ENCODE data around the gene ABCA7. TPM values are rescaled to one million over a fixed set of nuclear protein-coding genes. Genes with fewer than 3 reads are reported as not detected.
A peak's percentile ranks its signal among the peaks of the same experiment; 100 is the strongest.

Gene ABCA7
- total RNA-seq, 1 experiment from 2014 or later = 91.4 TPM

DNA sequence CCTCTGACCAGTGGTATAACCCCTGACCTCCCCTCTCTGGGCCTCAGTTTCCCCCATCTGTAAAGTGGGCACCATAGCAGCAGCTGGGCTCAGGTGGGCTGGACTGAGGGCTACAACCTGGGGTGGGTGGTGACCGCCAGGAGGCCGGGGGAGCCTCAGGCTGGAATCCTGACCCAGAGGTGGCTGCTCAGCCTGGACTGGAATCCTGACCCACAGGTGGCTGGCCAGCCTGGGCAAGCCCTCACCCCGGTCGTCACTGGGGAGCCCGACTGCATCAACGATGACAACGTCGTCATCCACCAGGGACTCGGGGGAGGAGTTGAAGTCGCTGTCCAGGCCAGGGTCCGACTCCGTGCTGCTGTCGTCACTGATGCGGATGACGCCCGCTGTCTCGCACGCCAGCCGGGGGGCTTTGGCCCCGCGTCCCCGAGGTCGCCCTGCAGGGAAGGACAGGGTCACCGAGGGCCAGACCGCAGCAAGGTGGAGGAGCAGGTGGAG is 74.1 kb downstream of the ABCA7 start:
- H3K36me3 ChIP-seq (ENCODE audit: control insufficient read depth in 1 of 2, insufficient read depth in 2 of 2, low read length in 2 of 2) = peaks cover 0 to 10% of the 10 kb centered on the region in 2 experiments; a peak in 1 of 4 replicates
- RAD21 ChIA-PET (ENCODE audit: low non-redundant PET in 1 of 2, low total read pairs in 2 of 2, uncharacterized antibody in 2 of 2, unreplicated experiment in 2 of 2) = interaction anchor here (0.6 to 1.1 kb wide), 8 partner anchors 9 to 124 kb away, joined by 3 to 10 read pairs (median 4); no protein-coding TSS in a partner anchor
- no peak for ATAC-seq
- peaks cover 16 to 25% of the 10 kb centered on the region in 2 experiments for H3K4me1 ChIP-seq (ENCODE audit: control insufficient read depth in 1 of 2, insufficient read depth in 2 of 2, low read length in 2 of 2)
- H2AFZ ChIP-seq (ENCODE audit: low read depth, low read length, poor library complexity, severe bottlenecking) = no peak overlapping the region
- no peak for DNase-seq (ENCODE audit: low read depth, low spot score)
- POLR2A ChIA-PET = interaction anchor here (0.7 to 1.6 kb wide), 4 partner anchors 10 to 86 kb away, joined by 3 to 10 read pairs (median 4); partner anchors contain the start of gene GPX4
- intact Hi-C loops (cut with micrococcal nuclease) = loop anchor here (5.0 kb wide), 1 partner anchor 78 kb away; no protein-coding TSS in a partner anchor
- H3K9me2 ChIP-seq (ENCODE audit: insufficient read depth) = no peaks in the 10 kb centered on the region
- H3K4me2 ChIP-seq (ENCODE audit: low read length) = peak overlapping the region; percentile 66
- H3K9ac ChIP-seq (ENCODE audit: low read length) = peak overlapping the region; percentile 39; the same call in 1 of the 2 replicates
- no peaks in the 10 kb centered on the region for H3K27me3 ChIP-seq (ENCODE audit: insufficient read depth, low read length)
- CTCF ChIA-PET = interaction anchor here (0.6 to 2.3 kb wide), 22 partner anchors 9 to 130 kb away, joined by 3 to 36 read pairs (median 5); partner anchors contain the start of genes ATP5F1D and GPX4
- H3K9me3 ChIP-seq (ENCODE audit: control insufficient read depth in 1 of 2, insufficient read depth in 1 of 2, low read depth in 1 of 2, low read length in 2 of 2) = no peaks in the 10 kb centered on the region
- H3K79me2 ChIP-seq (ENCODE audit: insufficient read depth, low read length) = no peaks in the 10 kb centered on the region
- BruUV-seq (replicated peaks) = no TSS peak
- peak overlapping the region; percentile 59; the same call in 1 of the 2 replicates for H3K27ac ChIP-seq (ENCODE audit: low read depth, low read length)
- H4K20me1 ChIP-seq (ENCODE audit: insufficient read depth) = no peaks in the 10 kb centered on the region
- H3K4me3 ChIP-seq (replicated peaks in 1 of 2; ENCODE audit: low read depth in 1 of 2, low read length in 2 of 2) = no peak overlapping the region
- TF ChIP-seq, protein P1, sequence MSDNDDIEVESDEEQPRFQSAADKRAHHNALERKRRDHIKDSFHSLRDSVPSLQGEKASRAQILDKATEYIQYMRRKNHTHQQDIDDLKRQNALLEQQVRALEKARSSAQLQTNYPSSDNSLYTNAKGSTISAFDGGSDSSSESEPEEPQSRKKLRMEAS (IDR thresholded peaks at IDR 0.05) = no peak
- TF ChIP-seq SP1 (IDR thresholded peaks at IDR 0.05; ENCODE audit: low read depth) (no peak), ELF1 (IDR thresholded peaks at IDR 0.05; ENCODE audit: borderline replicate concordance, low read depth) (no peak), EZH2 (IDR thresholded peaks at IDR 0.05) (no peak), FOSL1 (IDR thresholded peaks at IDR 0.05; ENCODE audit: low read depth) (no peak), SRF (IDR thresholded peaks at IDR 0.05; ENCODE audit: low read depth) (no peak), POLR2AphosphoS5 (IDR thresholded peaks at IDR 0.05; ENCODE audit: low read depth, low read length) (no peak), TCF7L2 (IDR thresholded peaks at IDR 0.05; ENCODE audit: borderline replicate concordance, extremely low read depth, insufficient read depth, insufficient read length) (no peak), CEBPB (IDR thresholded peaks at IDR 0.05; ENCODE audit: low read depth) (no peak), JUND (IDR thresholded peaks at IDR 0.05) (no peak), YY1 (IDR thresholded peaks at IDR 0.05; ENCODE audit: extremely low read depth, insufficient replicate concordance, low read depth, low read length) (no peak), EZH2phosphoT487 (IDR thresholded peaks at IDR 0.05; ENCODE audit: borderline replicate concordance) (no peak), SIN3A (IDR thresholded peaks at IDR 0.05; ENCODE audit: low read depth) (no peak), RAD21 (IDR thresholded peaks at IDR 0.05; ENCODE audit: low read depth) (no peak), EGR1 (IDR thresholded peaks at IDR 0.05; ENCODE audit: low read depth) (no peak)
- TF ChIP-seq, protein P2, sequence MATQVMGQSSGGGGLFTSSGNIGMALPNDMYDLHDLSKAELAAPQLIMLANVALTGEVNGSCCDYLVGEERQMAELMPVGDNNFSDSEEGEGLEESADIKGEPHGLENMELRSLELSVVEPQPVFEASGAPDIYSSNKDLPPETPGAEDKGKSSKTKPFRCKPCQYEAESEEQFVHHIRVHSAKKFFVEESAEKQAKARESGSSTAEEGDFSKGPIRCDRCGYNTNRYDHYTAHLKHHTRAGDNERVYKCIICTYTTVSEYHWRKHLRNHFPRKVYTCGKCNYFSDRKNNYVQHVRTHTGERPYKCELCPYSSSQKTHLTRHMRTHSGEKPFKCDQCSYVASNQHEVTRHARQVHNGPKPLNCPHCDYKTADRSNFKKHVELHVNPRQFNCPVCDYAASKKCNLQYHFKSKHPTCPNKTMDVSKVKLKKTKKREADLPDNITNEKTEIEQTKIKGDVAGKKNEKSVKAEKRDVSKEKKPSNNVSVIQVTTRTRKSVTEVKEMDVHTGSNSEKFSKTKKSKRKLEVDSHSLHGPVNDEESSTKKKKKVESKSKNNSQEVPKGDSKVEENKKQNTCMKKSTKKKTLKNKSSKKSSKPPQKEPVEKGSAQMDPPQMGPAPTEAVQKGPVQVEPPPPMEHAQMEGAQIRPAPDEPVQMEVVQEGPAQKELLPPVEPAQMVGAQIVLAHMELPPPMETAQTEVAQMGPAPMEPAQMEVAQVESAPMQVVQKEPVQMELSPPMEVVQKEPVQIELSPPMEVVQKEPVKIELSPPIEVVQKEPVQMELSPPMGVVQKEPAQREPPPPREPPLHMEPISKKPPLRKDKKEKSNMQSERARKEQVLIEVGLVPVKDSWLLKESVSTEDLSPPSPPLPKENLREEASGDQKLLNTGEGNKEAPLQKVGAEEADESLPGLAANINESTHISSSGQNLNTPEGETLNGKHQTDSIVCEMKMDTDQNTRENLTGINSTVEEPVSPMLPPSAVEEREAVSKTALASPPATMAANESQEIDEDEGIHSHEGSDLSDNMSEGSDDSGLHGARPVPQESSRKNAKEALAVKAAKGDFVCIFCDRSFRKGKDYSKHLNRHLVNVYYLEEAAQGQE (IDR thresholded peaks at IDR 0.05; ENCODE audit: low read depth) = no peak
- TF ChIP-seq, protein P3, sequence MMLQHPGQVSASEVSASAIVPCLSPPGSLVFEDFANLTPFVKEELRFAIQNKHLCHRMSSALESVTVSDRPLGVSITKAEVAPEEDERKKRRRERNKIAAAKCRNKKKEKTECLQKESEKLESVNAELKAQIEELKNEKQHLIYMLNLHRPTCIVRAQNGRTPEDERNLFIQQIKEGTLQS (IDR thresholded peaks at IDR 0.05) = no peak
- TF ChIP-seq, protein P4, sequence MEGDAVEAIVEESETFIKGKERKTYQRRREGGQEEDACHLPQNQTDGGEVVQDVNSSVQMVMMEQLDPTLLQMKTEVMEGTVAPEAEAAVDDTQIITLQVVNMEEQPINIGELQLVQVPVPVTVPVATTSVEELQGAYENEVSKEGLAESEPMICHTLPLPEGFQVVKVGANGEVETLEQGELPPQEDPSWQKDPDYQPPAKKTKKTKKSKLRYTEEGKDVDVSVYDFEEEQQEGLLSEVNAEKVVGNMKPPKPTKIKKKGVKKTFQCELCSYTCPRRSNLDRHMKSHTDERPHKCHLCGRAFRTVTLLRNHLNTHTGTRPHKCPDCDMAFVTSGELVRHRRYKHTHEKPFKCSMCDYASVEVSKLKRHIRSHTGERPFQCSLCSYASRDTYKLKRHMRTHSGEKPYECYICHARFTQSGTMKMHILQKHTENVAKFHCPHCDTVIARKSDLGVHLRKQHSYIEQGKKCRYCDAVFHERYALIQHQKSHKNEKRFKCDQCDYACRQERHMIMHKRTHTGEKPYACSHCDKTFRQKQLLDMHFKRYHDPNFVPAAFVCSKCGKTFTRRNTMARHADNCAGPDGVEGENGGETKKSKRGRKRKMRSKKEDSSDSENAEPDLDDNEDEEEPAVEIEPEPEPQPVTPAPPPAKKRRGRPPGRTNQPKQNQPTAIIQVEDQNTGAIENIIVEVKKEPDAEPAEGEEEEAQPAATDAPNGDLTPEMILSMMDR (IDR thresholded peaks at IDR 0.05 in 2 of 3, conservative IDR thresholded peaks at IDR 0.05 in 1 of 3; ENCODE audit: borderline replicate concordance in 1 of 3, insufficient read depth in 1 of 3, low read depth in 2 of 3, low read length in 2 of 3) = no peak
- TF ChIP-seq, protein P5, sequence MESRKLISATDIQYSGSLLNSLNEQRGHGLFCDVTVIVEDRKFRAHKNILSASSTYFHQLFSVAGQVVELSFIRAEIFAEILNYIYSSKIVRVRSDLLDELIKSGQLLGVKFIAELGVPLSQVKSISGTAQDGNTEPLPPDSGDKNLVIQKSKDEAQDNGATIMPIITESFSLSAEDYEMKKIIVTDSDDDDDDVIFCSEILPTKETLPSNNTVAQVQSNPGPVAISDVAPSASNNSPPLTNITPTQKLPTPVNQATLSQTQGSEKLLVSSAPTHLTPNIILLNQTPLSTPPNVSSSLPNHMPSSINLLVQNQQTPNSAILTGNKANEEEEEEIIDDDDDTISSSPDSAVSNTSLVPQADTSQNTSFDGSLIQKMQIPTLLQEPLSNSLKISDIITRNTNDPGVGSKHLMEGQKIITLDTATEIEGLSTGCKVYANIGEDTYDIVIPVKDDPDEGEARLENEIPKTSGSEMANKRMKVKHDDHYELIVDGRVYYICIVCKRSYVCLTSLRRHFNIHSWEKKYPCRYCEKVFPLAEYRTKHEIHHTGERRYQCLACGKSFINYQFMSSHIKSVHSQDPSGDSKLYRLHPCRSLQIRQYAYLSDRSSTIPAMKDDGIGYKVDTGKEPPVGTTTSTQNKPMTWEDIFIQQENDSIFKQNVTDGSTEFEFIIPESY (IDR thresholded peaks at IDR 0.05; ENCODE audit: extremely low read depth, insufficient replicate concordance, low read length) = no peak

Data from HCT116 (cell line).